ENCODE results near the gene THSD7B. TPM values are rescaled to one million over a fixed set of nuclear protein-coding genes. Genes with fewer than 3 reads are reported as not detected.
"Not testable (repeated sequence)": the region's sequence is repeated elsewhere in the genome, so short reads cannot be mapped to it uniquely, and the experiment has no call there.

The THSD7B gene
- total RNA-seq, 1 donor from 2014 or later, result not detected

- no peaks in the 10 kb centered on the region for H3K4me1 Mint-ChIP-seq (ENCODE audit: unreplicated experiment)
- no peak for DNase-seq (ENCODE audit: extremely low spot score, unreplicated experiment)
- no peak for TF ChIP-seq CTCF (IDR thresholded peaks at IDR 0.05)
- peaks cover 20% of the 10 kb centered on the region for H3K27me3 Mint-ChIP-seq (ENCODE audit: unreplicated experiment)
- no peaks in the 10 kb centered on the region for H3K36me3 Mint-ChIP-seq (ENCODE audit: unreplicated experiment)
- H3K4me3 Mint-ChIP-seq (ENCODE audit: unreplicated experiment), result no peak overlapping the region
- no peak overlapping the region for H3K27ac Mint-ChIP-seq (ENCODE audit: unreplicated experiment)
- no peaks in the 10 kb centered on the region for H3K9me3 Mint-ChIP-seq (ENCODE audit: unreplicated experiment)
Measured at GRCh38 chr2:137056704-137057103, 291.4 kb downstream of the THSD7B start.

- H3K9me3 Mint-ChIP-seq (ENCODE audit: unreplicated experiment); H3K4me1 Mint-ChIP-seq (ENCODE audit: unreplicated experiment); H3K27me3 Mint-ChIP-seq (ENCODE audit: unreplicated experiment); DNase-seq (ENCODE audit: extremely low spot score, unreplicated experiment); H3K4me3 Mint-ChIP-seq (ENCODE audit: unreplicated experiment); H3K27ac Mint-ChIP-seq (ENCODE audit: unreplicated experiment); H3K36me3 Mint-ChIP-seq (ENCODE audit: unreplicated experiment): not testable (repeated sequence)
Measured at GRCh38 chr2:137076111-137076765, 310.9 kb downstream of the THSD7B start.

- Mint-ChIP-seq H3K4me3 (ENCODE audit: unreplicated experiment) (no peak overlapping the region), H3K36me3 (ENCODE audit: unreplicated experiment) (no peaks in the 10 kb centered on the region), H3K27me3 (ENCODE audit: unreplicated experiment) (no peaks in the 10 kb centered on the region), H3K4me1 (ENCODE audit: unreplicated experiment) (no peaks in the 10 kb centered on the region), H3K27ac (ENCODE audit: unreplicated experiment) (no peak overlapping the region), H3K9me3 (ENCODE audit: unreplicated experiment) (no peaks in the 10 kb centered on the region)
- DNase-seq (ENCODE audit: extremely low spot score, unreplicated experiment), result no peak
- TF ChIP-seq CTCF (IDR thresholded peaks at IDR 0.05), result no peak
Measured at GRCh38 chr2:137091704-137092103, 326.4 kb downstream of the THSD7B start.

DNA sequence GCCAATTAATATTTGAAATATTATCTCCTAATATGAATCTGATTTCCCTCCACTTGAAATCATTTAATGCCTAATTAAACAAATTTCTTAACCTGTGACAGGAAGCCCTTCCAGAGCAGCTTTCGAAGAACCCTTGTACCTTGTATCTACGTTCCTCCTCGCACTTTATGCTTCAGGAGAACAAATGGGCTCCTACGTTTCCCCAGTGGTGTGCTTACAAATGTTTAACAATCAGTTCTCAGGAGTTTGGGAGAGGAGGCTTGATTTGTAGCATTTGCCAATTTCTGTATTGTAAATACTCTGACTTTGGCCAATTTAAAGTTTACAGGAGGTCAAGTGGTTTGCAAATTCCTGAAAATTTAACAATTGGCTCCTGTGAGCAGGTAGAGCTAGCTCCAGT, 327.8 kb downstream of the THSD7B start:
- Mint-ChIP-seq H3K4me3 (ENCODE audit: unreplicated experiment) (no peak overlapping the region), H3K27ac (ENCODE audit: unreplicated experiment) (no peak overlapping the region)

GRCh38 chr2:137096187-137096586, 330.8 kb downstream of the THSD7B start:
- Mint-ChIP-seq H3K9me3 (ENCODE audit: unreplicated experiment) (no peaks in the 10 kb centered on the region), H3K27me3 (ENCODE audit: unreplicated experiment) (no peaks in the 10 kb centered on the region), H3K4me3 (ENCODE audit: unreplicated experiment) (no peak overlapping the region), H3K27ac (ENCODE audit: unreplicated experiment) (no peak overlapping the region), H3K36me3 (ENCODE audit: unreplicated experiment) (no peaks in the 10 kb centered on the region), H3K4me1 (ENCODE audit: unreplicated experiment) (no peaks in the 10 kb centered on the region)
- DNase-seq (ENCODE audit: extremely low spot score, unreplicated experiment), result no peak
- TF ChIP-seq CTCF (IDR thresholded peaks at IDR 0.05), result no peak

More for the DNA sequence above, 327.8 kb downstream of the THSD7B start:
- no peaks in the 10 kb centered on the region for H3K9me3 Mint-ChIP-seq (ENCODE audit: unreplicated experiment)
- no peaks in the 10 kb centered on the region for H3K27me3 Mint-ChIP-seq (ENCODE audit: unreplicated experiment)
- DNase-seq (ENCODE audit: extremely low spot score, unreplicated experiment), result no peak
- no peak for TF ChIP-seq CTCF (IDR thresholded peaks at IDR 0.05)
- H3K36me3 Mint-ChIP-seq (ENCODE audit: unreplicated experiment), result no peaks in the 10 kb centered on the region
- H3K4me1 Mint-ChIP-seq (ENCODE audit: unreplicated experiment), result no peaks in the 10 kb centered on the region

Measured in osteocyte (in vitro differentiated cells).